AG04449 (cell line): Measurements from ENCODE around the gene RABGAP1.

Experiments
- CTCF ChIA-PET: fragments of 350-600 bp; formaldehyde crosslinking; extraction: SDS; loops from one replicate; lab custom pipeline; 2021; ENCODE audit warnings: antibody characterized with exemption; lab: Yijun Ruan, JAX
- POLR2A ChIA-PET: fragments of 400-600, 350-600 bp; formaldehyde crosslinking; extraction: SDS; loops from one replicate; lab custom pipeline; 2020; ENCODE audit warnings: antibody characterized with exemption, inconsistent platforms; lab: Yijun Ruan, JAX
- DNase-seq: peaks from one replicate; pipeline ENCODE4 v3.0.0-alpha.2; 2010; ENCODE audit warnings: low read depth, low spot score
- H3K4me3 ChIP-seq: 2 replicates; pipeline ENCODE4 v1.5.1; 2011; ENCODE audit warnings: low read depth, mild to moderate bottlenecking, control low read depth, low read length
- CTCF ChIP-seq: IDR thresholded peaks from one replicate; pipeline ENCODE4 v1.5.1; 2011; ENCODE audit warnings: mild to moderate bottlenecking, moderate library complexity, low read length, control low read depth, inconsistent platforms; ENCODE audit not compliant: insufficient read depth; ENCODE audit errors: missing control alignments

The RABGAP1 gene

GRCh38 chr9:122940454-122940748, 419 bp upstream of the RABGAP1 start:
- H3K4me3 ChIP-seq: peak overlapping the region; percentile 45
- ChIA-PET CTCF (interaction anchor here (1.0 to 1.5 kb wide), 2 partner anchors 9 to 51 kb away, joined by 3 to 7 read pairs; partner anchors contain the start of gene ZBTB26), POLR2A (interaction anchor here (0.6 to 2.4 kb wide), 8 partner anchors 9 to 112 kb away, joined by 3 to 14 read pairs (median 4); partner anchors contain the start of genes PDCL, RC3H2, ZBTB26 and ZBTB6)
- TF ChIP-seq CTCF: no peak
- no peak for DNase-seq

- ChIA-PET POLR2A (interaction anchor here (1.3 to 2.4 kb wide), 4 partner anchors 10 to 49 kb away, joined by 3 to 14 read pairs (median 10); partner anchors contain the start of genes RC3H2, ZBTB26 and ZBTB6), CTCF (interaction anchor here (0.8 to 1.5 kb wide), 2 partner anchors 49 to 408 kb away, joined by 3 to 4 read pairs; no protein-coding TSS in a partner anchor)
- DNase-seq: no peak
- TF ChIP-seq CTCF: no peak
- peak overlapping the region; percentile 85 for H3K4me3 ChIP-seq
Observed at GRCh38 chr9:122941582-122942234, 888 bp downstream of the RABGAP1 start.

GRCh38 chr9:122944960-122945888, 4.4 kb downstream of the RABGAP1 start:
- POLR2A ChIA-PET: no interaction called here
- no peak for TF ChIP-seq CTCF
- no peak overlapping the region for H3K4me3 ChIP-seq

GRCh38 chr9:122946461-122947005, 5.7 kb downstream of the RABGAP1 start:
- no peak overlapping the region for H3K4me3 ChIP-seq
- no peak for DNase-seq
- no peak for TF ChIP-seq CTCF
- CTCF ChIA-PET: interaction anchor here (1.4 to 1.9 kb wide), 2 partner anchors 15 to 45 kb away, joined by 4 to 8 read pairs; no protein-coding TSS in a partner anchor
- POLR2A ChIA-PET: no interaction called here

More at GRCh38 chr9:122944960-122945888, 4.4 kb downstream of the RABGAP1 start:
- DNase-seq: no peak
- CTCF ChIA-PET: interaction anchor here (1.2 kb wide), 1 partner anchor 9 kb away, joined by 3 read pairs; no protein-coding TSS in a partner anchor

- DNase-seq: no peak
- POLR2A ChIA-PET: no interaction called here
- CTCF ChIA-PET: no interaction called here
- H3K4me3 ChIP-seq: no peak overlapping the region
- no peak for TF ChIP-seq CTCF
Observed at GRCh38 chr9:122948313-122948712, 7.5 kb downstream of the RABGAP1 start.
